SKM-1 (cell line): ENCODE measurements around the gene PTTG1.

Experiments
- DNase-seq: peaks from one replicate; lab custom pipeline; 2025; ENCODE audit not compliant: unreplicated experiment; lab: John Stamatoyannopoulos, UW

The PTTG1 gene

DNA sequence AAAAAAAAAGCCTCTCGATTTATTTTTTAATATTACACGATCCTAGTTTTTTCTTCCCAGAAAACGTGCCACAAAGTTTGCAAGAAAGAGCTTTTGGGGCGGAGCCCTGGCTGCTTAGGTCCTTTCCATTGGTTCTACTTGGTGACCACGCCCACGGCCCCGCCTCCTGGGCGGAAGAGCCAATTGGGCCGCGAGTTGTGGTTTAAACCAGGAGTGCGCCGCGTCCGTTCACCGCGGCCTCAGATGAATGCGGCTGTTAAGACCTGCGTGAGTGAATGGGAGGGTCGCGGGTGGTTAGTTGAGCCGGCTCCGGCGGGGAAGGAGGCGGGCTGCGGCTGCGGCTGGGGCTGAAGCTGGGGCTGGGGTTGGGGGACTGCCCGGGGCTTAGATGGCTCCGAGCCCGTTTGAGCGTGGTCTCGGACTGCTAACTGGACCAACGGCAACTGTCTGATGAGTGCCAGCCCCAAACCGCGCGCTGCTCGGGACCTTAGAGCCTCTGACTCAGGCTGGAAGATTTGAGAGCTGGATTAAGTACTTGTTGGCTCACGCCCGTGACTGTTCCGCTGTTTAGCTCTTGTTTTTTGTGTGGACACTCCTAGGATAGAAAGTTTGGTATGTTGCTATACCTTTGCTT lies at the start of gene PTTG1:
PTTG1 (plus strand) TSS at position 231 of the 634 bp plus-strand sequence. CDS start 458 bp downstream, outside the sequence.
- DNase-seq, result peak; percentile 86

DNA sequence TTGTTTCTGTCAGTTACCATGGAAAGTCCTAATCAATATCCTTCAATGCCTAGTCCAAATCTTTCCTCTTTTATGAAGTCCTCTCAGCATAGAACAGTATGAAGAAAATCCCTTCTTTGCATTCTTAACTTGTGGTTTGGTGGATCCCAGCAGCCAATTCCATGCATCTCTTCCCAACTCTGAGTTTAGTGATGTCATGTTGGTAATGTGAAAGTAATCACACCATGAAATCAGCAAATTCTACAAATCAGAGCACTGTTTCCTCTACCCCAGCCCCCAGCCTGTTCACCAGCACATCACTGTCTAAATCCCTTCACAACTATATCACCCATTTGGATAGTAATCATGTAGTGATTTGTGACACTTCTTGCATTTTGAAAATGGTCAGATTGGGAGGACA lies 46.5 kb upstream of the PTTG1 start:
- DNase-seq, result no peak

DNA sequence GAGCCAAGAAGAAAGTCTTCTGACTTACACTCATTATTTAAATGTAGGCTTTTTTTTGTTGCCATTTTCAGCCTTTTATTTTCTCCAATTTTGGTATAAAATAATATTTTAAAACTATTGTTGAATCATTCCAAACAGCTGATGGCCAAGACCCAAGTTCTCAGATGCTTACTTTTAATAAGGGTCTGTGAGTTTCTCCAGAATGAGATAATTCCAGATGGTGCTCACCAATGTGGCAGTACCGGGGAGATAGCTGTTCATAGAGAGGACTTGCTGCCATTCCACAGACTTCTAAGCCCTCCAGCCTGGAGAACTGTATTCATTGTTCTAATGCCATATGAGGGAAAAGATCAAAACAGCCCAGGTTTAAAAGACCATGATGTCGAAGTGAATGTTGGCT lies 46.0 kb upstream of the PTTG1 start:
- no peak for DNase-seq

DNA sequence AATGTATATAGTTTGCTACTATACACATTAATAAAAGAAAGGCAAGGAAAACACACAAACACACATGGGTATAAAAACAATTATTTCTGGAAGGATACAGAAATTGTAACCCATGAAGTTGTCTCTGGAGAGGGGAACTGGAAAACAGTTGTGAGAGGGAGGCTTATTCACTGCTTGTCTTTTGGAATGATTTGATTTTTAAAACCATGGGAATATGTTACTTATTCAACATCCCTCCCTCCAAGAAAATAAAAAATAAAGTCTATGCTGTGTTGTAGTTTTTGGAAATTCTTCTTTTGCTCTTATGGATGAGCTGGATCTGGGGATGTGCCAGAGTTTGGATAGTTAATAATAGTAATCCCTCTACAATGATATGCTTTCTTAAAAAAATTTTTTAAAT lies 45.2 kb upstream of the PTTG1 start:
- DNase-seq, result no peak

DNA sequence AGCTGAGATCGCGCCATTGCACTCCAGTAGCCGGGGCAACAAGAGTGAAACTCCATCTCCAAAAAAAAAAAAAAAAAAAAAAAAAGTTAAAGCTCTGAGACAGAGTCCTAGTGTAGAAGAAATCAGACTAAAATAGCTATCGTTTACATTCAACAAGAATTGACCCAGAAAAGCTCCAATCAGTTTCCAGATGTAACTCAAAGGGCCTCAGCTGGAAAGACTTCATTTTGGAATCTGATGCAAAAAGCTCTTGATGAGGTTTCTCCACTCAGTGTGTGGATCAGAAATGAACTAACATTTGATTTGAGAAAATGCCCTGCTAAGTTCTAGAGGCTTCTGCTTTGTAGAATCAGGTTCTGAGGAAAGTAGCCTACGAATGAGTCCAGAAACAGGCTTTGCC lies 44.0 kb upstream of the PTTG1 start:
- no peak for DNase-seq

DNA sequence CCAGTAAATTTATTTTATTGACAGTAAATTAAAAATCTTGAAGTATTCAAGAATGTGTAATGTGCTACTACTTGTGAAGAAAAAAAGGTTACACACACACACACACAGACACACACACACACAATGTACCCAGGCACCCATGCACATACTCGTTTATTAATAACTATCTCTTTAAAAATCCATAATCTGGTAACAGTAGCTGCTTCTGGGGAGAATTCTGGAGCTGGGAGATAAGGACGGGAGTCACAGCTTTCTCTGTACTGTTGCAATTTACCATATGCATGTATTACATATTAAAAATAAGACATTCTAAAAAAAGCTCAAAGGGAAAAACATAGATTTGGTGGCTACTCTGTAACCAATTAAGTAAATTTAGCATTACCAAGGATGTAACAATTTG lies 43.3 kb upstream of the PTTG1 start:
- DNase-seq, result no peak

DNA sequence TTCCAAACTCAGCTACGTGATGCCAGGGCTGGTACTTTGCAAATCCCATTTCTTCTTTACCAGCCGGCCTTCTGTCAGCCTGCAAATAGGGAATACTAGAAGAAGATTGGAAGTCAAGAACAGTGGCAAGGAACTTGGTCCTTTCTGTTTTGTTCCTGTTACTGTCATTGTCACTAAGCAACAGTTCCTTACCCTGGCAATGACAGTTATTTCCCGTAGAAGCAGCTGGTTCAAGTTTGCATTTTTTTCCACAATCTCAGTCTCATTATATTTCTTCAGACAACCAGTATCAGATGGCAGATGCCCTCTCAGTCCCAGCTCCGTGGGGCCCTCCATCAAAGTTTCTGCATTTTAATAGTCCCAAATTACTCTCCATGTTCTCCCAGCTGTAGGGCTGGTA lies 42.1 kb upstream of the PTTG1 start:
- DNase-seq, result no peak

DNA sequence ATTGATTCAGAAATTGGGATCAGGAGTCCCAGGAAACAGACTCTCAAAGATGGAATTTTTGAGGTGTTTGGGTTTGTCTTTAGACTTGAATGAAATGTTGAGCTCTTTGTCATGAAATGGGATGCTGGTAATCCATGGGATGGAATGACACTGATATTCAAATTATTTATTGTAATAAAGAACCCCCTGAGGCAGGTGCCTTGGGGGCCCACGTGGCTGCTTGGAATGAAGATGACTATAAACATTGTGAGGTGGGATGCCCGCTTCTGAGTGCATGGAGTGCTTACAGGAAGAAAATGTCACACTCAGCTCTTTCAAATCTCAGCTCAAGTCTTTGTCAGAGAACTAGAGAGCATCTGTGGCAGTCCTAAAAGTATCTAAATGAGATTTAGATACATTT lies 41.6 kb upstream of the PTTG1 start:
- DNase-seq, result no peak

DNA sequence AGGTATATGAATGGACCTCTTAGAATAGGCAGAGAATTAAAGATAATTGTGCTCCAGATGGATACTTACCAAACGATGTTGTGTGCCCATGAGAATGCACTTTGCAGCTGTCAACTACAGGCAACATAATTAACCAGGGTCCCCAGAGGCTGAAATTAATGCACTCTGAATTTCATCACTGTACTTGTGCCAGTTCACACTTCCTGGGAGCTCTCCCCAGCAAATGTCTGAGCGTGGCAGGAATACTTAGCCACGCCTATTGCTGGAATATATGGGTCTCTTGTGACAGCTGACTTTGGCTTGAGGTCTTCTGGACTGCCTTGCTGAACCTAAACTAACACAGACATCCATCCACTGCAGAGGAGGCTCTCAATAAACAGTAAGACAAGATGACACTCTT lies 39.3 kb upstream of the PTTG1 start:
- no peak for DNase-seq

DNA sequence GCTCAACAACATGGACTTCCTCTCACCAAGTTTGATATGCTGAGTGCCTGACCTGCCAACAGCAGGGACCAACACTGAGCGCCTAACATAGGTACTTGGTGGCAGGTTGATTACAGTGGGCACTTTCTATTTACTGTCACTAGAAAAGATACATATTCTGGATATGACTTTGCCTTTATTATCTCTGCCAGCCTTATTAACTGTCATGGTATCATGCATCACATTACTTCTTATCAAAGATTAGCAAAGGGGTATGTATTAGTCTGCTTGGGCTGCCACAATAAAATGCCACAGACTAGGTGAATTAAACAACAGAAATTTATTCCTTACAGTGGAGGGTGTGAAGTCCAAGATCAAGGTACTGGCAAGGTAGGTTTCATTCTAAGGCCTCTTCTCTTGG lies 37.0 kb upstream of the PTTG1 start:
- DNase-seq, result no peak

DNA sequence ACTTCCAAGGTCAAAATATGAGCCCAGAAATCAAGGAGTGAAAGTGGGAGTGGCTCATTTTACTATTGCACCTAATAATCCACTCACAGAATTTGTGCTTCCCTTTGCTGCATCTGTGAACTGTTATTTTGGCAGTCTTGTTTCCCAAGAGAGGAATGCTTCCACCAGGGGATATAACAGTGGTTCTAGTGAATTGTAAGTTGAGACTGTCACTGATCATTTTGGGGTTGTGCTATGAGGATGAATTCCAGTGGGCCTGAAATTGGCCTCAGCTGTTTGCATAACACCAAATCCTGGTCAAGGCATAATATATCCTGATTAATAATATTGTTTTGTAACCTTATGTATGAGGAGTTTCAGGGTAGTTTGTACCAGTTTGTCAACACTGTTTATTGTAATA lies 36.2 kb upstream of the PTTG1 start:
- DNase-seq, result no peak

DNA sequence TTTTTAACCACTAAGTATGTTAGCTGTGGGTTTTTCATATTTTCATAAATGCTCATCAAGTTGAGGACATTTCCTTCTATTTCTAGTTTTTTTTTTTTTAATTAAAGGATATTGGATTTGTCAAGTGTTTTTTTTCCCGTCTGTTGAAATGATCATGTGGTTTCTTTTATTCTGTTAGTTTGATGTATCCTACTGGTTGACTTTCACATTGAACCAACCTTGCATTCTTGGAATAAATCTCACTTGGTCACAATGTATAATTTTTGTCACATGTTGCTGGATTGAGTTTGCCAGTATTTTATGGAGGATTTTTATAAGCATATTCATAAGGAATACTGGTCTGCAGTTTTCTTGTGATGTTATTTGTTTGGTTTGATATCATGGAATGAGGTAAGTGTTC lies 34.2 kb upstream of the PTTG1 start:
- DNase-seq, result no peak

DNA sequence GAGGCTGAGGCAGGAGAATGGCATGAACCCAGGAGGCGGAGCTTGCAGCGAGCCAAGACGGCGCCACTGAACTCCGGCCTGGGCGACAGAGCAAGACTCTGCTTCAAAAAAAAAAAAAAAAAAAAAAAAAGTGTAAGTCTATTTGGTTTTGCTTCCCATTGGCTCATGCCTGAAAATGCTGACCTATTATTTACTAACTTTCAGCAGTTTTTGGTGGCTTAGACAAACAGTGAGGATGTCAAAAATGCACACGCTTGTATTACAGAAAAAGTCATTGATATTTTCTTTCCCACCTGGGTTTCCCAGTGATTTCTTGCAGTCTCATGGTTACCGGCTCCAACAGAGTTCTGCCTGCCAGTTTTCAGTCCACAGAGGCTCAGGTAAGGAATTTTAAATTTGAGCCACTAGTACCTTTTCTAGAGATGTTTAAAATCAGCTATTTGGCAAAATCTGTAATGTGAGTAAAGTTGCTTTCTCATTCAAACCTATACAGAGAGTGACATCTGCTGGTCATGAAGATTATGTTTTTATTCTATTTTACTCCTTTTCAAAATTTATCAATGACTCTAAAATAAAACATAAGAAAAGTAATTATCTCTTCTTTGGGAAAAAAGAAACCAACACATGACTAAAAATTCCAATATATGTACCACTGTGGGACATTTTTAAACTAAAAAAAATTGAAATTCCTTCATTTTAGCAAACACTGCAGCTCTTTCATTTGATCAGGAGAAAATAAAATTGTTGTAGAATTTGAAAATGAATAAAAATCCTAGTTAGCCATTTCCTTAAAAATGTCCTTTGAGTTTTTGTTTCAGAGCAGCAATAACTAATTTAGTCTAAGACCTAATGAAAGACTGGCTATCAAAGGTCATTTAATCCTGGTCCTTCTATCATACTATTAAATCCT lies 30.6 kb upstream of the PTTG1 start:
- DNase-seq, result no peak

DNA sequence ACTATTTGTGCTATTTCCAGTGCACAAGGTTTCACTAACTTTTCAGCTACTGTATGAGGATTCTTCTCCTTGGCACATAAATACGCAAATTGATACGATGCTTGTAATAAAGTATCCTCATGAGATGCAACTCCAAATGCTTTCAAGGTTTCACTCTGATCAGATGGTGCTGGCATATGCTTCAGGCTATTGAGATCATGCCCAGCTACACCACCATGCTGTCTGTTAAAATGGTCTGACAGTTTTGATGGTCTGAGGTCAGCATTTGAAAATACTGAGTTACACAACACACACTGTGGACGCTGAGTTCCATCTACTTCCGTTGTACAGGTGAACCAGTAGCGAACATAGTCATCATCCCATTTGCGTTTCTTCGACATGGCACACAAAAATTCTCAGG lies 26.5 kb upstream of the PTTG1 start:
- DNase-seq, result no peak

DNA sequence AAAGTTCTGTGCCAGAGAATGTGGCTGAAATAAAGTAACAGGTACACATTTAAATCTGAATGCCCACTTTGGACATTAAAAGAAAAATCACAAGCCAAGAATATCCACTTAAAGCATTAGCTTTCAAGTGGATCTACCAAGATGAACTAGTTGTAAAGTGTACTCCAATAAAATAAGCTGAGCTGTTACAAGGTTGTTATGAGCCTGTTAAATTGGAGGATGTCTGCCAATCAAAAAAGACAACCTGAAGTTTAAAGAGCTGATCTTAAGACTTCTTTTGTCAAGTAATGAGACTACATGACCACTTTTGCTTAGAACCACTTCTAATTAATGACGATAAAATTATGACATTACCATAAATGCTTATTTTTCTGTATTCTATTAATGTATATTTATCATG lies 24.2 kb upstream of the PTTG1 start:
- DNase-seq, result no peak

DNA sequence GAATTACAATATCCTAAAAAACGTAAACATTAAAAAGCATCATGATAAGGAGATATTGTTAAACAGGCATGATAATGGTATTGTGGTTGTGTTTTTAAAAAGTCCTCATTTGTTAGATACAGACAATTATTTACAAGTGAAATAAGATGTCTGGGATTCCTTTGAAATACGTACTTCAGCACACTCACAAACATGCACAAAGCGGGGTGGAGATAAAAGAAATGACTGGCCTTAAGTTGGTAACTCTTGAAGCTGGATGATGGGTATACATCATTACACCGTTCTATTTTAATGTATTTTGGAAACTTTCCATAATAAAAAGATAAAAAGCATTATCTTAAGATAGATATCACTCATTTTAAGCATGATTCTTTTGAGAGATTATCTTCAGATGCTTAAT lies 22.8 kb upstream of the PTTG1 start:
- no peak for DNase-seq

DNA sequence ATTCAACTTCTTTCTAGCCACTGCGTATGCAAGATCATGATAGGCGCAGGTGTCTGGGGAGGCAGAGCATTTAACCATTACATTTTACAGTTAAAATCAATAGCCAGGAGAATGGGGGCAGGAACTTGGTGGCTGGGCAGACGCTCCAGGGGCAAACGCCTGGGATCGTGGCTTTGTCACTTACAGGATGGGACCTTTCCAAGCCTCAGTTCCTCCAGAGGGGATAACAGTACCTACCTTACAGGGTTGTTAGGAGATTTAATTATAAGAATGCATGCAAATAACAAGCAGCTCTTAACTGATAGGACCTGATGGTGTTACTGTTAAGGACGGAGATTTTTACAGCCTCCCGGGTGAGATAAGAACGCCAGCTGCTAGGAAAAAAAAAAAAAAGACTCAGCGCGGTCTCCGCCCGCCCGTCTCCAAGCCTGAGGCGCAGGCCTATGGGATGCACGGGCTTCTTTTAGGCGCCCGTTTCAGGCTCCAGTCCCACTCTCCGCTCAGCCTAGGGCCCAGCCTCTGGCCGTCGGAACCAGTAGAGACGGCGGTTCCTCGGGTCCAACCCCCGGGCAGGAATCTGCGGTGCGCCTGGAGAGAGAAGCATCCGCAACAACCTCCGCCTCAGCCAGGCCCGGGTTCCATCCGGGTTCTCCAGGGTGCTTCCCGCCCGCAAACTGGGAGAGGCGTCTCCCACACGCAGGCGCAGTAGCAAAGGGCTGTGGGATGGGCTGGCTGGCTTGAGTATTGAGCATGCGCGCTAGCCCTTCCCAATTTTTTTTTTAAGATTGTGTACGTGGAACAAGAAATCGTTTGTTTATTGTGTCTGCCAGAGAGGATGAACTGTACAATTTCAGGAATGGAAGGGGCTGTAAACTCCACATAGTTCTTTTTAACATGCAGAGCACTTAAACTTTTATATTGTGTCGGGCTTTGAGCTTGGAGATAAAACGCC lies 22.0 kb upstream of the PTTG1 start, which contains the start of gene FAM200C:
FAM200C (minus strand) TSS at position 653 of the 952 bp plus-strand sequence. CDS start 4,564 bp downstream, outside the sequence.
- DNase-seq, result peak; percentile 74

DNA sequence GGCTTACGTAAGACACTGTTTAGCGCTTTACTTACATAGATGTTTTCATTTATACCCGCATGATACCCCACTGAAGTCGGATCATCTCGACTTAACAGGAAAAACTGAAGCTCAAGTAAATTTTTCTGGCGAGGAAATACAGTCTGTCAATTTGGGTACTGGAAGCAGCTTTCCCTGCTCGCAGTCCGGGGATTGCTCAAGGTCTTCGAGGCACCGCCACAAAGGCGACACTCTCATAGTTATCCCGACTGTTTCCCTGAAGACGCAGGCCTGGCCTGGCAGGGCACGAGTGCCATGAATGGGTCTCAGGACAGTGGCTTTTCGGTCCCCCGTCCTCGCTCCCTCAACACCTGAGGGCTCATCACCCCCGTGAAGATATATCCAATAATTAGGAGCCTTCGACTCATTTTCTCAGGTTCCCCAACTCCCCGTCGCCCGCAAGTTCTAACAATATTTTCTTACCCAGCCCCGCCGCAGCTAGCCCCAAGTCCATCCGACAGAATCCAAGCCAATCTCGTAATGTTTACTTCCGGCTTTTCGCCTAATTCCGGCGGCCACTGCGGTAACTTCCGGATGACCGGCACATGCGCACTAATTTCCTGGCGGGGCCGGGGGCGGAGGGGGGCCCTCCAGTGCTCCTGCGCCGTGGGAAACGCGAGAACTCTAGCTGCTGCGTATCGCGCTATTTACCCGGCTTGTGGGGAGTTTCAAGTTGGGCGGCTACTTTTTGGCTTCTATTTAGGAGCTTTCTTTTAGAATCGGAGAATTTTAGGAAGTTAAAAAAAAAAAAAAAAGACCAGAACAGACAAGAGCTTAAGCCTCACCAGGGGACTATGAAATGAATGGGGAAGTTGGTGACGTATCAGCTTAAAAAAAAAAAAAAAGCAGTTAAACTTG lies 2.8 kb upstream of the PTTG1 start, which contains the start of gene SLU7:
SLU7 (minus strand) TSS at position 521 of the 897 bp plus-strand sequence. CDS start 3,787 bp downstream, outside the sequence.
- DNase-seq, result peak; percentile 91

DNA sequence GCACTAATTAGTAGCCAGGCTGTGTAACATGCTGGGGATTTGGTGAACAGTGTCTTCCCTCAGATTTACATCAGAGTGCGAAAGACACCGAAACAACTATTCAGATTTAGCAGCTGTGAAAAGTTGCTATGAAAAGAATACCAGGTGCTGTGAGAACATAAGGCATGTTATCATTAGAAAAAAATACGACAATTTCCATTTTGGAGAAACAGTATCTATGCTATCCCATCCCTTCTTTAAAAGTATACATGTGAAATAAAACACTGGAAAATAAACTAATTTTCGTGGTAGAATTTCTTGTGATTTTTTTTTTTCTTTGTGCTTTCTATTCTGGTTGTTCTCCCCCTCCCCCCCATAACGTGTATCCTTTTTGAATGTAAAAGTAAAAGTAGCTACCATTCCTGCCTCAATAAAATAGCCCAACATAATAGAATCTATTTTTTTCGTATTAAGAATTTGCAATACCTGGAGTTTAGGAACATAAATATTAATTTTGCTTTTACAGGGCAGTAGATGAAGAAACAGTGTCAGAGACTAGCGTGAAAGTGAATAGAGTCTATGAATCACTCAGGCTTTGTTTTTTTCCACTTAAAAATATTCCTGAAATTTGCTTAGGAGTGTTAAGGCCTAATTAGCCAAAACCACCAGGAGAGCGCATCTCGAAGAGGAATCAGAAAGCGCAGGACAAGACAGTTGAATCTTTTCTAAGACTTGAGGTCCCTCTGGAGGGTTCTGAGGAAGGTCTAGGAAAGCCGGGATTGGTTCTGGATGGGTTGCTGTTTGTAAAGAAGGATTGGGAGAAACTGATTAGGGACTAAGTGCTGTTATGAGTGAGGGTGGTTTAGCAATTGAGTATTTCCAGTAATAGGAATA lies 2.0 kb upstream of the PTTG1 start:
- DNase-seq, result no peak
